ENCODE measurements around the gene SORT1.

SORT1 gene

DNA sequence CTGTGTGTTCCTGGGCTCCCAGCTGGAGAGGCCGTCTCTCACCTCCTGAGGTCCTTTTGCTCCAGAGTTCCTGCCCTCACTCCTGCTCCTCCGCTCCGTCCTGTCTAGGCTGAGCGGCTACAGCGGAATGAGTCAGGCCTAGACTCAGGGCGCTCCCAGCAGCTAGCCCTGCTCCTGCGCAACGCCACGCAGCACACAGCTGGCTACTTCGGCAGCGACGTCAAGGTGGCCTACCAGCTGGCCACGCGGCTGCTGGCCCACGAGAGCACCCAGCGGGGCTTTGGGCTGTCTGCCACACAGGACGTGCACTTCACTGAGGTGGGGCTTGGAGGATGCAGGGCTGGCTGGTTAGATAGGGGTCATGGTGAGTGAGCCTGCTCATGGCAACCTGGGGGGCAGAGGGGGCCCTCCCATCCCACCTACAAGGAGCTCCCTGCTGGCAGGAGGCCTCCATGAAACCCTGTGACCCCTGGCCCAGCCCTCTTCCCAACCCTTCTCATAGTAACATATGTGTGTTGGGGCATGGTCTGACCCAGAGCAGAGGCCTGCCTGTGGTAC, 129.9 kb downstream of the SORT1 start:
- TF ChIP-seq, protein P1, sequence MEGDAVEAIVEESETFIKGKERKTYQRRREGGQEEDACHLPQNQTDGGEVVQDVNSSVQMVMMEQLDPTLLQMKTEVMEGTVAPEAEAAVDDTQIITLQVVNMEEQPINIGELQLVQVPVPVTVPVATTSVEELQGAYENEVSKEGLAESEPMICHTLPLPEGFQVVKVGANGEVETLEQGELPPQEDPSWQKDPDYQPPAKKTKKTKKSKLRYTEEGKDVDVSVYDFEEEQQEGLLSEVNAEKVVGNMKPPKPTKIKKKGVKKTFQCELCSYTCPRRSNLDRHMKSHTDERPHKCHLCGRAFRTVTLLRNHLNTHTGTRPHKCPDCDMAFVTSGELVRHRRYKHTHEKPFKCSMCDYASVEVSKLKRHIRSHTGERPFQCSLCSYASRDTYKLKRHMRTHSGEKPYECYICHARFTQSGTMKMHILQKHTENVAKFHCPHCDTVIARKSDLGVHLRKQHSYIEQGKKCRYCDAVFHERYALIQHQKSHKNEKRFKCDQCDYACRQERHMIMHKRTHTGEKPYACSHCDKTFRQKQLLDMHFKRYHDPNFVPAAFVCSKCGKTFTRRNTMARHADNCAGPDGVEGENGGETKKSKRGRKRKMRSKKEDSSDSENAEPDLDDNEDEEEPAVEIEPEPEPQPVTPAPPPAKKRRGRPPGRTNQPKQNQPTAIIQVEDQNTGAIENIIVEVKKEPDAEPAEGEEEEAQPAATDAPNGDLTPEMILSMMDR (IDR thresholded peaks at IDR 0.05; ENCODE audit: insufficient read depth, missing control alignments): no peak
- DNase-seq (ENCODE audit: insufficient read length, low spot score): no peak
- FAIRE-seq: no peak

DNA sequence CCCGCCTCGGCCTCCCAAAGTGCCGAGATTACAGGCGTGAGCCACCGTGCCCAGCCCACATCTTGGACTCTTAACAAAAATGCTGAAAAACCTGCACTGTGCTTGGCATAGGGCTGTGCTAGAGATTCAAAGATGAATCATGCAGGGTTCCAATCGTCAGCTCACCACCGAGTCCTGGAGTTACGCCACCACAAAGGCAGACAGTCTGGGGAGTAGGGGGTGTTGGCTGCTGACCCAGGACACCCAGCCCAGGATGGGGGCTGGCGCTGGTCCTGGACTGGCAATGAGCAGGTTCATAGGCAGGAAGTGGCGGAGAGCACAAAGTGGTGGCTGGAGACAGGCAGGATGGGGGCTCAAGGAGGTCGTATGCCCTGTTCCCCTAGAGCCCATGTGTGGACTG, 130.8 kb downstream of the SORT1 start:
- DNase-seq (ENCODE audit: insufficient read length, low spot score): no peak
- FAIRE-seq: no peak
- TF ChIP-seq, protein P1 (IDR thresholded peaks at IDR 0.05; ENCODE audit: insufficient read depth, missing control alignments): no peak

DNA sequence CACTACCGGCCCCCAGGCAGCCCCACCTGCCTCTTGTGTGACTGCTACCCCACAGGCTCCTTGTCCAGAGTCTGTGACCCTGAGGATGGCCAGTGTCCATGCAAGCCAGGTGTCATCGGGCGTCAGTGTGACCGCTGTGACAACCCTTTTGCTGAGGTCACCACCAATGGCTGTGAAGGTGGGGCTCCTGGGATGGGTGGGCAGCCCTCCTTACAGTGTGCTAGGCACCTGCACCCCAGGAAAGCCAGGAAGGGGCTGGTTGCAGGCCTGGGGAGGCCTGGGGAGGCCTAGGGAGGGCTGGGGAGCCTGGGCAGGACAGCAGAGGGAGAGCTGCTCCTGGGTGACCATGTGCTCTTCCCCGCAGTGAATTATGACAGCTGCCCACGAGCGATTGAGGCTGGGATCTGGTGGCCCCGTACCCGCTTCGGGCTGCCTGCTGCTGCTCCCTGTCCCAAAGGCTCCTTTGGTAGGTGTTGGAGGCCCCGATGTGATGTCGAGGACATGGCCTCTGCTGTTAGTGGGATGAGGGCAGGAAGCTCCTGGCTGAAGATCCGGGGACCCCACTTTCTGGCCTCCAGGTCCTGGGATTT, 131.9 kb downstream of the SORT1 start:
- TF ChIP-seq, protein P1 (IDR thresholded peaks at IDR 0.05; ENCODE audit: insufficient read depth, missing control alignments): no peak
- FAIRE-seq: no peak
- no peak for DNase-seq (ENCODE audit: insufficient read length, low spot score)

DNA sequence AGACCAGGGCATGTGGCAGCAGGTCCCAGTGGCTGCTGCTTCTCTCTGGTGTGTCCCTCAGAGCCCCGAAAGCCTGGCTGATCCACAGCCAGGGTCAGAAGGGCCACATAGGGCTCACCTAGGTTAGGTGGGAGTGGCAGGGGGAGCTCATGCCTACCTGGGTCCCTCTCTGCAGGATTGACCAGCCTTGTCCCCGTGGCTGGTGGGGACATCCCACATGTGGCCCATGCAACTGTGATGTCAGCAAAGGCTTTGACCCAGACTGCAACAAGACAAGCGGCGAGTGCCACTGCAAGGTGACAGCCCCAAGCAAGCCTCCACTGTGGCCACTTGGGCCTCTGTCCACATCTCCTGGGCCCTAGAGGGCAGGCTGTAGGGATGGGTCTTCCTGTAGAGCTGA, 132.7 kb downstream of the SORT1 start:
- TF ChIP-seq, protein P1 (IDR thresholded peaks at IDR 0.05; ENCODE audit: insufficient read depth, missing control alignments): no peak
- DNase-seq (ENCODE audit: insufficient read length, low spot score) (no peak), FAIRE-seq (no peak)

DNA sequence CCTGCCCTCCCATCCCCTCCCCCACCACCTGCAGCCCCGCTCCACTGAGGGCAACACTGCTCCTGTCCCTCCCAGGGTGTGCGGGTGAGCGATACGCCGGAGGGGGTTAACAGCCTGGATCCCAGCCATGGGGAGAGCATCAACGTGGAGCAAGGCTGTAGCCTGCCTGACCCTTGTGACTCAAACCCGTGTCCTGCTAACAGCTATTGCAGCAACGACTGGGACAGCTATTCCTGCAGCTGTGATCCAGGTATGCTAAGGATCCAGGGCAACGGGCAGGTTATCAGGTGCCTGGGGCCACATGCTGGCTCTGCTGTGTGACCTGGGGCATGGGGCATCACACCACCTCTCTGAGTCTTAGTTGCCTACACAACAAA, 133.4 kb downstream of the SORT1 start:
- FAIRE-seq (no peak), DNase-seq (ENCODE audit: insufficient read length, low spot score) (no peak)

DNA sequence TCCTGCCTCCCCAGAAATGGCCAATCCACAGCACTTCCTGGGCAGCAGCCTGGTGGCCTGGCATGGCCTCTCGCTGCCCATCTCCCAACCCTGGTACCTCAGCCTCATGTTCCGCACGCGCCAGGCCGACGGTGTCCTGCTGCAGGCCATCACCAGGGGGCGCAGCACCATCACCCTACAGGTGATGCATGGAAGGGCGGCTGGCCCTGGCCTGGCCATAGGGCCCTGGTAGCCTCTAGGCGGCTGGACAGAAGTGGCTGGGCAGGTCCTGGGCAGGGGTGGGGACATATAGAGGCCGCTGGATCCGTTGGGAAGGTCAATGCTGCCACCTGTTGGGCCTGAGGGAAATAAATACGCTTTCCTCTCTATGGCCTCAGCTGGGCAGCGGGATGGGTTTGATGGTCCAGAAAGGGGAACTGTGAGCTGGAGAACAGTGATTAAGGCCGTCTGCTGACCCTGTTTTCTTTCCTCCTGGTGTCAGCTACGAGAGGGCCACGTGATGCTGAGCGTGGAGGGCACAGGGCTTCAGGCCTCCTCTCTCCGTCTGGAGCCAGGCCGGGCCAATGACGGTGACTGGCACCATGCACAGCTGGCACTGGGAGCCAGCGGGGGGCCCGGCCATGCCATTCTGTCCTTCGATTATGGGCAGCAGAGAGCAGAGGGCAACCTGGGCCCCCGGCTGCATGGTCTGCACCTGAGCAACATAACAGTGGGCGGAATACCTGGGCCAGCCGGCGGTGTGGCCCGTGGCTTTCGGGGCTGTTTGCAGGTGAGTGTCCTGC, 133.9 kb downstream of the SORT1 start:
- peak; percentile 91 for DNase-seq (ENCODE audit: insufficient read length, low spot score)
- TF ChIP-seq, protein P1 (IDR thresholded peaks at IDR 0.05; ENCODE audit: insufficient read depth, missing control alignments): peak; percentile 54
- no peak for FAIRE-seq

More for the DNA sequence above, 133.4 kb downstream of the SORT1 start:
- TF ChIP-seq, protein P1 (IDR thresholded peaks at IDR 0.05; ENCODE audit: insufficient read depth, missing control alignments): no peak

DNA sequence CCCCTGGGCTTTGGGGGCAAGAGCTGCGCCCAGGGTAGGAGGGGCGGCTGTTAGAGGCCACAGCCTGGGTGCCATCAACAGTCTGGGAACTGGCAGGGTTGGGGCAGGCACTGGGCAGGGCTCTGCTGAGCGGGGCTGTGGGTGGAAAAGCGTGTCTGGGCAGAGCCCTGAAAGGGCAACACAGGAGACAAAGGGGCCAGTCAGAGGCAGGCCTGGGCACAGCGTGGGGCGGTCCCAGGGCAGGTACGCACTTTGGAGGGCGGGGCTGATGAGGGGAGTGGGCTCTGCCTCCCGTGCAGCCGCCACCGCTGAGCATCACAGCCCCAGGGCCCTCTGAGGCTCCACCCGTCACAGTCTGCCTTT, 134.5 kb downstream of the SORT1 start:
- DNase-seq (ENCODE audit: insufficient read length, low spot score) (no peak), FAIRE-seq (no peak)
- TF ChIP-seq, protein P1 (IDR thresholded peaks at IDR 0.05; ENCODE audit: insufficient read depth, missing control alignments): no peak

Measured in D721Med (cell line).